Smooth muscle cell (in vitro differentiated cells): ENCODE measurements around the gene GRK1. TPM values are rescaled to one million over a fixed set of nuclear protein-coding genes. Genes with fewer than 3 reads are reported as not detected.

Experiments used
- DNase-seq: peaks from one replicate; lab custom pipeline; 2025; ENCODE audit not compliant: unreplicated experiment; lab: John Stamatoyannopoulos, UW
- H2AFZ ChIP-seq: fragments of 200-600 bp; sonication (generic); 2 replicates; pipeline ENCODE4 v1.6.0; 2016; ENCODE audit warnings: antibody characterized with exemption, low read depth, mild to moderate bottlenecking
- H3F3A ChIP-seq: fragments of 200-600 bp; sonication (generic); 2 replicates; pipeline ENCODE4 v1.6.0; 2017; ENCODE audit warnings: antibody characterized with exemption, low read depth
- H3K27ac ChIP-seq: fragments of 200-600 bp; sonication (generic); 2 replicates; pipeline ENCODE4 v1.5.1; 2016; ENCODE audit warnings: low read depth, mild to moderate bottlenecking
- H3K27me3 ChIP-seq: fragments of 200-600 bp; sonication (generic); 2 replicates; pipeline ENCODE4 v1.6.1; 2016; ENCODE audit warnings: low read depth, mild to moderate bottlenecking
- H3K36me3 ChIP-seq: fragments of 200-600 bp; sonication (generic); 2 replicates; pipeline ENCODE4 v1.5.1; 2016; ENCODE audit warnings: low read depth
- H3K4me1 ChIP-seq: fragments of 200-600 bp; sonication (generic); 2 replicates; pipeline ENCODE4 v1.5.1; 2016; ENCODE audit warnings: low read depth
- H3K4me2 ChIP-seq: fragments of 200-600 bp; sonication (generic); 2 replicates; pipeline ENCODE4 v1.6.0; 2016; ENCODE audit warnings: mild to moderate bottlenecking
- H3K4me3 ChIP-seq: fragments of 200-600 bp; sonication (generic); 2 replicates; pipeline ENCODE4 v1.5.1; 2016; ENCODE audit warnings: mild to moderate bottlenecking
- H3K79me2 ChIP-seq: fragments of 200-600 bp; sonication (generic); 2 replicates; pipeline ENCODE4 v1.6.0; 2016; ENCODE audit warnings: low read depth, mild to moderate bottlenecking
- H3K9ac ChIP-seq: fragments of 200-600 bp; sonication (generic); 2 replicates; pipeline ENCODE4 v1.6.0; 2016; ENCODE audit warnings: low read depth
- H3K9me3 ChIP-seq: fragments of 200-600 bp; sonication (generic); replicated peaks from 2 replicates; pipeline ENCODE4 v1.5.1; 2016; ENCODE audit warnings: low read depth
- H4K20me1 ChIP-seq: fragments of 200-600 bp; sonication (generic); 2 replicates; pipeline ENCODE4 v1.6.0; 2016; ENCODE audit warnings: low read depth
- WGBS: methylation state at CpG from one replicate; pipeline ENCODE4 v1.1.7; 2016; ENCODE audit warnings: low lambda C conversion rate; 5-methylcytosine and 5-hydroxymethylcytosine counted together
- polyA plus RNA-seq: library from polyadenylated mRNA; unstranded; fragments of >200 nt; fragmentation: Nextera tagmentation; extraction: Ambion mirVana; gene quantifications from 2 replicates; pipeline ENCODE4 v1.2.1, GENCODE V29; 2016
- total RNA-seq: library from RNA; depleted of rRNA; stranded (reverse); fragments of >200 nt; gene quantifications from 2 replicates; pipeline ENCODE4 v1.2.3, GENCODE V29; 2014
- TF ChIP-seq, protein P1 (sequence below): fragments of 200-600 bp; sonication (generic); IDR thresholded peaks from 2 replicates; pipeline ENCODE4 v1.5.1; 2017; ENCODE audit warnings: borderline replicate concordance, mild to moderate bottlenecking, antibody characterized with exemption; ENCODE audit not compliant: insufficient read depth, poor library complexity, severe bottlenecking

GRK1 gene
- total and polyA plus RNA-seq, 2 experiments from 2014 or later, result not detected

DNA sequence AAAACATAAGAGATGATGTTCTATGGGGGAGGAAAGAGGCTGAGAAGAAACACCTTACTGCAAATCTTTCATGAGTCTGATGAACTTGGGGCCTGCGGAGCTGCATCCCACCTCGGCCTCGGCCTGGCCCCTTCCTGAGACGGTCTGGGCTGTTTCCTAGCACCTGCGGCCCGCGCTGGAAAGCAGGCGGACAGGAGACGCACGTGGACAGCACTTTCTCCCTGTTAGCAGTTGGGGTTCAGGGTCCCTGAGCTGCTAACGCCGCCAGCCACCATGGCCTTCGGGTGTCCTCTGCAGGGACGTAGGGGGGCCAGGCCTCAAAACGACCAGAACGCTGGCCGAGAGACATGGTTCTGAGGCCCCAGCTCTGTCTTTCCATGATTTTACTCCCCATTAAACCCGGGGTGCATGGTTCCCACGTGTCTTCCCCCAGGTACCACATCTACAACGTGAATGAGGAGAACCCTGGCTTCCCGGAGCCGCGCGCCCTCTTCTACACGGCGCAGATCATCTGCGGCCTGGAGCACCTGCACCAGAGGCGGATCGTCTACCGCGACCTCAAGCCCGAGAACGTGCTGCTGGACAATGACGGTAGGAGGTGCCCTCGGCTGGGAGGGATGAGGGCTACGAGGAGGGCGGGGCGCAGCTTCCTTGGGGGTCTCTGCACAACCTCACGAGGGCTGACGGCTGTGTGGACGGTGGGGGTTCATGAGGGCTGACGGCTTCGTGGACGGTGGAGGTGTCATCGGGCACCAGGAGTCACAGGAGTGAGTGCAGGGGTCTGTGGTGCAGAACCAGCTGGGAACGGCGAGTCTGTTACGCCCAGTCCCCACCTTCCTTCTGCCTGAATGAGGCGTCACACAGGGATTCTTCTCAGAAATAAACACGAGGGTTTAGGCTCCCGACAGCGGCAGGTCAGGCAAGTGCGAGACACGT lies 4.3 kb downstream of the GRK1 start:
- H2AFZ ChIP-seq, result no peak overlapping the region
- H3F3A ChIP-seq, result no peaks in the 10 kb centered on the region
- TF ChIP-seq, protein P1, sequence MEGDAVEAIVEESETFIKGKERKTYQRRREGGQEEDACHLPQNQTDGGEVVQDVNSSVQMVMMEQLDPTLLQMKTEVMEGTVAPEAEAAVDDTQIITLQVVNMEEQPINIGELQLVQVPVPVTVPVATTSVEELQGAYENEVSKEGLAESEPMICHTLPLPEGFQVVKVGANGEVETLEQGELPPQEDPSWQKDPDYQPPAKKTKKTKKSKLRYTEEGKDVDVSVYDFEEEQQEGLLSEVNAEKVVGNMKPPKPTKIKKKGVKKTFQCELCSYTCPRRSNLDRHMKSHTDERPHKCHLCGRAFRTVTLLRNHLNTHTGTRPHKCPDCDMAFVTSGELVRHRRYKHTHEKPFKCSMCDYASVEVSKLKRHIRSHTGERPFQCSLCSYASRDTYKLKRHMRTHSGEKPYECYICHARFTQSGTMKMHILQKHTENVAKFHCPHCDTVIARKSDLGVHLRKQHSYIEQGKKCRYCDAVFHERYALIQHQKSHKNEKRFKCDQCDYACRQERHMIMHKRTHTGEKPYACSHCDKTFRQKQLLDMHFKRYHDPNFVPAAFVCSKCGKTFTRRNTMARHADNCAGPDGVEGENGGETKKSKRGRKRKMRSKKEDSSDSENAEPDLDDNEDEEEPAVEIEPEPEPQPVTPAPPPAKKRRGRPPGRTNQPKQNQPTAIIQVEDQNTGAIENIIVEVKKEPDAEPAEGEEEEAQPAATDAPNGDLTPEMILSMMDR, result no peak
- H3K79me2 ChIP-seq, result no peaks in the 10 kb centered on the region
- H3K9ac ChIP-seq, result no peak overlapping the region
- no peaks in the 10 kb centered on the region for H3K27me3 ChIP-seq
- 97% methylated on average over 54 of the region's 54 CpGs for WGBS
- H4K20me1 ChIP-seq, result no peaks in the 10 kb centered on the region
- H3K4me1 ChIP-seq, result no peaks in the 10 kb centered on the region
- H3K4me3 ChIP-seq, result no peak overlapping the region
- no peak for DNase-seq
- H3K4me2 ChIP-seq, result no peak overlapping the region
- no peaks in the 10 kb centered on the region for H3K36me3 ChIP-seq
- H3K9me3 ChIP-seq, result no peaks in the 10 kb centered on the region
- no peak overlapping the region for H3K27ac ChIP-seq

DNA sequence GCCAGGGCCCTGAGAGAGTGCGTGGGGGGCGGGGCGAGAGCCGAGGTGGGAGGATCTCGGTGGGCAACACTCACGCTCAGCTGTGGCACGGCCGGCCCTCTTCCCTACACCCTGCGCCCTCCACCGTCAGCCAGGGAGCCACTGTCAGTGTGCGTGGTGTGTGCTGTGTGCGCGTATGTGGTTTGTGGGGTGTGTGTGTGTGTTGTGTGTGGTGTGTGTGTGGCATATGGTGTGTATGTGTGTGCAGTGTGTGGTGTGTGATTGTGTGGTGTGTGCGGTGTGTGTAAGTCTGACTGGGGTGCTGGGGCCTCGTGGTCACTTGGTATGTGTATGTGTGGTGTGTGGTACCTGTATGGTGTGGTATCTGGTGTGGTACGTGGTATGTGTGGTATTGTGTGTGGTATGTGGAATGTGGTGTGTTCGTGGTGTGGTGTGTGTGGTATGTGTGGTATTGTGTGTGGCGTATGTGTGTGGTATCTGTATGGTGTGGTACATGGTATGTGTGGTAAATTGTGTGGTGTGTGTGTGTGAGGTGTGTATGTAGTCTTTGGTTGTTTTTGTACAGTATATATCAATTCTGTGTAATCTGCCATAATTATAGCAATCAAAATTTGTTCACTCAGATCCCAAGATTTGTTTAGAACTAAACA lies 5.1 kb downstream of the GRK1 start:
- Histone ChIP-seq H3K9me3 (no peaks in the 10 kb centered on the region), H3K36me3 (no peaks in the 10 kb centered on the region), H3K4me3 (no peak overlapping the region), H3K27ac (no peak overlapping the region), H3K79me2 (no peaks in the 10 kb centered on the region), H3K9ac (no peak overlapping the region), H3K27me3 (no peaks in the 10 kb centered on the region), H4K20me1 (no peaks in the 10 kb centered on the region), H3K4me2 (no peak overlapping the region), H3K4me1 (no peaks in the 10 kb centered on the region), H3F3A (no peaks in the 10 kb centered on the region), H2AFZ (no peak overlapping the region)
- DNase-seq, result no peak
- TF ChIP-seq, protein P1, result no peak
- WGBS, result 88% methylated on average over 18 of the region's 18 CpGs

- Histone ChIP-seq H3K4me1 (no peaks in the 10 kb centered on the region), H3F3A (no peaks in the 10 kb centered on the region), H3K27ac (no peak overlapping the region), H3K27me3 (no peaks in the 10 kb centered on the region), H3K79me2 (no peaks in the 10 kb centered on the region), H3K9ac (no peak overlapping the region), H2AFZ (no peak overlapping the region), H4K20me1 (no peaks in the 10 kb centered on the region), H3K36me3 (no peaks in the 10 kb centered on the region), H3K4me3 (no peak overlapping the region), H3K4me2 (no peak overlapping the region), H3K9me3 (no peaks in the 10 kb centered on the region)
- no peak for DNase-seq
- TF ChIP-seq, protein P1, result no peak
- 90% methylated on average over 7 of the region's 11 CpGs for WGBS
Measured at GRCh38 chr13:113722921-113723320, 55.9 kb downstream of the GRK1 start.
